RKO (cell line): ENCODE results near the gene RGS14.

ENCODE experiments used
- DNase-seq: peaks from one replicate; pipeline ENCODE4 v3.0.0-alpha.2; 2016; ENCODE audit warnings: low spot score

RGS14 gene, protein sequence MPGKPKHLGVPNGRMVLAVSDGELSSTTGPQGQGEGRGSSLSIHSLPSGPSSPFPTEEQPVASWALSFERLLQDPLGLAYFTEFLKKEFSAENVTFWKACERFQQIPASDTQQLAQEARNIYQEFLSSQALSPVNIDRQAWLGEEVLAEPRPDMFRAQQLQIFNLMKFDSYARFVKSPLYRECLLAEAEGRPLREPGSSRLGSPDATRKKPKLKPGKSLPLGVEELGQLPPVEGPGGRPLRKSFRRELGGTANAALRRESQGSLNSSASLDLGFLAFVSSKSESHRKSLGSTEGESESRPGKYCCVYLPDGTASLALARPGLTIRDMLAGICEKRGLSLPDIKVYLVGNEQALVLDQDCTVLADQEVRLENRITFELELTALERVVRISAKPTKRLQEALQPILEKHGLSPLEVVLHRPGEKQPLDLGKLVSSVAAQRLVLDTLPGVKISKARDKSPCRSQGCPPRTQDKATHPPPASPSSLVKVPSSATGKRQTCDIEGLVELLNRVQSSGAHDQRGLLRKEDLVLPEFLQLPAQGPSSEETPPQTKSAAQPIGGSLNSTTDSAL

DNA sequence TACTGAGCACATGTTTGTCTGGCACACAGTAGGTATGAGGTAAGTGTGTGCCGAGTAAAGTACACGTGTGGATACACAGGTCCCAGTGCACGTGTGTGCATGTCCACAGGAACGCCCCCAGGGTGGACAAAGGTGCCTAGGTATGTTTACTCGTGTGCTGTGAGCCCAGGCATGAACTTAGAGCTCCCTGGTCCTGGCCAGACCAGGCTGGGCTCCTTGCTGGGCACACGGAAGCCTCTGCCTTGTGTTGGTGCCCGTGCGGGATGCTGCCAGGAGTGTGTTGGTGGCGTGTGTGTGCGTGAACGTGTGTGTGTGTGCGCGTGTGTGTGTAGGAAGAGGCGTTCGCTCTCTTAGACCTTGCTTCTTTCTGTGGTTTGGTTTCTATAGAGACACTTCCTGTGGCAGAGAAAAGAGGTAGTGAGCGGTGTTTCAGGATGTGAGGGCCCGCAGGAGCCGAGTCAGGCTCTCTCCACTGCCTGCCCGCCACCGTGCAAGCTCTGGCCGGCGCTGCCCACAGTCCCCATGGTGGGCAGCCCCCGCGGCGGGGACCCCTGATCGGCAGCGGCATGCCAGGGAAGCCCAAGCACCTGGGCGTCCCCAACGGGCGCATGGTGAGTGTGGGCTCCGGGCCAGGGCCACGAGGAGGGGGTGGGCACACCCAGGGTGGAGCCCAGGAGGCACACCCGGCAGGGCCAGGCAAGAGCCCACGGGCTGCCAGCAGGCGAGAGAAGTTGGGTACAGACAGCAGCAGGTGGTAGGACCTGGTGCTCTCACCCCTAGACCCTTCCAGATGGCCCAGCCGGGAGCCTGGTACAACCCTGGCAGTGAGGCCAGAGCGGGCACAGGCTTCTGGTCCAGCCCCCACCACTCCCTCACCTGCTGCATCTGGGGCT, at the start of gene RGS14:
RGS14 (plus strand) TSS at position 466 of the 893 bp plus-strand sequence; CDS start at position 567, 101 bp downstream.
- DNase-seq = no peak

DNA sequence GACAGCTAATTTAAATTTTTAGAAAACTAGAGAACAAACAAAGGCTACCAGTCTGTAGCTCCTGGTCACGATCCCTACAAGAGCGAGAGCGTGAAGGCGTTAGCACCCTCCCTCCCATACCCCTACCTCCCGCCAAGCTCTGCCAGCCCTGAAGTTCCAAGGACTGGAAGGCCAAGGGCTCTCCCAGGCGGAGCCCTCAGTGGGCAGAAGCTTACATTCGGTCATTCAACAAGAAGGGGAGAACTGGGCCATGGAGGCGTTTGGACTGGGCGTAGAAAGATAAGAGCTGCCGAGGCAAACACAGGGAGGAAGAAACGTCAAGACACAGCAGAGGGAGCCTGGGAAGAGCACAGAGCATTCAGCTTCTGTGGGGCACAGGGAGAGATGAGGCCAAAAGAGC, 49.0 kb upstream of the RGS14 start:
- DNase-seq = no peak

GRCh38 chr5:177309351-177310191, 48.2 kb upstream of the RGS14 start:
- peak; percentile 77 for DNase-seq

GRCh38 chr5:177310332-177310731, 47.4 kb upstream of the RGS14 start:
- DNase-seq = no peak

- peak; percentile 47 for DNase-seq
Observed at GRCh38 chr5:177310757-177311391, 46.9 kb upstream of the RGS14 start.

DNA sequence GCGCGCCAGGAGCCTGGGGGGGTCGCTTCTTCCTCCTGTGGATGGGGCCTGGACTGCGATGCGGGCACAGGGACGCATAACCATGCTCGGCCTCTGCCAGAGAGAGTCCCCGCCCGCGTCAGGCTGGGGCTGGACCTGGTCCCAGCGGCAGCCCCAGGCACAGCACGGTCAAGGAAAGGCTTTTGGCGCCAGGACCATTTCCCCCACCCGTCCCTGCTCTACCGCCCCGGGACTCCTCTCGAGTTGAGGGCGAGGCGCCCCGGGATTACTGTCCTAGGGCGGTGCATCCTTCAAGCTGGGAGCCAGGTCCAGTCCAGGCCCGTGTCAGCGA, 46.4 kb upstream of the RGS14 start:
- peak; percentile 58 for DNase-seq

- DNase-seq = peak; percentile 99
Observed at GRCh38 chr5:177311723-177312648, 45.7 kb upstream of the RGS14 start, which contains the start of gene MXD3. MXD3 (minus strand) TSS chr5:177311898; CDS start chr5:177311830, 68 bp downstream.

DNA sequence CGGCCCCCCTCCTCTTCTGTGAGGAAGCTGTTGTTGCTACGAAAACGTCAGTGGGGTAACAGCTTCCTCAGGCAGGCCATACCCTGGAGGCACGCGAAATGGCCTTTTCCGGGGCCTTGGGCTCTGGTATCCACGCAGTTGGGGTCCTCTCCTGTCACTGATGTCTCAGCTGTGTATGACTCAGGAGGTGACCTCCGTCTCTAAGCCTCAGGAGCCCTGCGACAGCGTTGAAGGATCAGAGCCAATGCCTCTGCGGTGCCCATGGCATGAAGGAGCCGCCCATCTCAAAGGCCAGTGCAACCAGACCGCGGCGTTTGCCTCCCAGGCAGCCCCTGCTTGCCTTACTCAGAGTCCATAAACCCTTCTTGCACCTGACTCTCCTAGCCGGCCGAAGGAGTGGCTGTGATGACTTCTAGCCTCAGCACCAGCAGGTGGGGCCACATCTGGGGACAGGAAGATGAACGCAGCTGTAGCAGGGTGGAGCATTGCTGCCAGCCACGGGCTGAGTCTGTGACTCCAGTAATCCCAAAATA, 45.0 kb upstream of the RGS14 start:
- peak; percentile 72 for DNase-seq

- DNase-seq = no peak
Observed at GRCh38 chr5:177313561-177314259, 44.0 kb upstream of the RGS14 start.

DNA sequence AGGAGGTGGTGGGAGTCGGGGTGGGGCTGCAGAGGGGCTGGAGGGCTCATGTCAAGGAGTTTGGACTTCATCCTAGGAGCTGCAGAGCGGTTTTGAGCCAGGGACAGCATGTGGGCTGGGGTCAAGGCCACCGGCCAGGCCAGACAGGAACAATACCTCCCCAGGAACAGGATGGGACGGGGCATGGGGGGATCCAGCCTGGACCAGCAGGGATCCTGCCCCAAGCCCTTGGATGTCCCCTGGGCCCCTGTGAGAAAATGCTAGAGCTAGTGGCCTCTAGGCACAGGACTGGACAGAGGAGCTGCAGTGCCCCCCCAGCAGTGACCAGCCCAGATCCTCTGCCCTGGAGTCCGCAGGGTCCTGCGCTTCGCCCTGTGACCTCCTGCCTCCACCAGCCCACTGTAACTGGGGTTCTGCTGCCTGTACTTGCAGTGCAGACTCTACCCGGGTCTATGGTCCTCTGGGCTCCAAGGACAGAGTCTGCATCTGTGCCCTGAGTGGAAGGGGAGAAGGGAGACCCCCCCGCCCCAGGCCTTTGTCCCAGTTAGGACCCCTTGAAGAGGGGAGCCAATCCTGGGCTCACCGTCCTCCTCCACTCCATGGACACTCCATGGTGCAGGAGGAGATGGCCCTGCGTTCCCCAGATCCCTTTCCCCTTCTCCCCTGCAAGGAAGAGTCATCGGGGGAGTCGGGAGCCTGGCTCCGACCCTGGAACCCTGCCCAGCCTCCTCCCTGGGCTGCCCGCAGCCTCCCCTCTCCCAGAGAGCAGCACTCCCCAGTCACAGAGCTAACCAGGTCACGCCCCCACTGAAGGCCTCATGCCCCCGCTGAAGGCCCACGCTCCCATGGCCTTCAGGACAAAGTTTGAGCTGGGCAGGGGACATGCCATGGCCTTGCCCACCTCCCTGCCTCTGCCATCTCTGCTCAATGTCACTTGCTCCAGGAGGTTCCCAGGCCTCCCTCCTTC, 43.1 kb upstream of the RGS14 start:
- no peak for DNase-seq

- DNase-seq = no peak
Observed at GRCh38 chr5:177315411-177315810, 42.3 kb upstream of the RGS14 start.

GRCh38 chr5:177316005-177316404, 41.7 kb upstream of the RGS14 start:
- DNase-seq = no peak

GRCh38 chr5:177317959-177318377, 39.8 kb upstream of the RGS14 start:
- peak; percentile 83 for DNase-seq

- no peak for DNase-seq
Observed at GRCh38 chr5:177319913-177320588, 37.7 kb upstream of the RGS14 start.

GRCh38 chr5:177320879-177321278, 36.8 kb upstream of the RGS14 start:
- no peak for DNase-seq

- no peak for DNase-seq
Observed at GRCh38 chr5:177325868-177326381, 31.8 kb upstream of the RGS14 start.
